GM12892 (cell line): Measurements from ENCODE around the gene SLC15A1.

ENCODE experiments used
- POLR2A ChIP-seq: IDR thresholded peaks from 2 replicates; pipeline ENCODE4 v1.6.1; 2011; ENCODE audit warnings: low read depth, low read length, control low read depth
- POLR2AphosphoS5 ChIP-seq: IDR thresholded peaks from 2 replicates; pipeline ENCODE4 v1.6.1; 2011; ENCODE audit warnings: low read depth, low read length, control low read depth

DNA sequence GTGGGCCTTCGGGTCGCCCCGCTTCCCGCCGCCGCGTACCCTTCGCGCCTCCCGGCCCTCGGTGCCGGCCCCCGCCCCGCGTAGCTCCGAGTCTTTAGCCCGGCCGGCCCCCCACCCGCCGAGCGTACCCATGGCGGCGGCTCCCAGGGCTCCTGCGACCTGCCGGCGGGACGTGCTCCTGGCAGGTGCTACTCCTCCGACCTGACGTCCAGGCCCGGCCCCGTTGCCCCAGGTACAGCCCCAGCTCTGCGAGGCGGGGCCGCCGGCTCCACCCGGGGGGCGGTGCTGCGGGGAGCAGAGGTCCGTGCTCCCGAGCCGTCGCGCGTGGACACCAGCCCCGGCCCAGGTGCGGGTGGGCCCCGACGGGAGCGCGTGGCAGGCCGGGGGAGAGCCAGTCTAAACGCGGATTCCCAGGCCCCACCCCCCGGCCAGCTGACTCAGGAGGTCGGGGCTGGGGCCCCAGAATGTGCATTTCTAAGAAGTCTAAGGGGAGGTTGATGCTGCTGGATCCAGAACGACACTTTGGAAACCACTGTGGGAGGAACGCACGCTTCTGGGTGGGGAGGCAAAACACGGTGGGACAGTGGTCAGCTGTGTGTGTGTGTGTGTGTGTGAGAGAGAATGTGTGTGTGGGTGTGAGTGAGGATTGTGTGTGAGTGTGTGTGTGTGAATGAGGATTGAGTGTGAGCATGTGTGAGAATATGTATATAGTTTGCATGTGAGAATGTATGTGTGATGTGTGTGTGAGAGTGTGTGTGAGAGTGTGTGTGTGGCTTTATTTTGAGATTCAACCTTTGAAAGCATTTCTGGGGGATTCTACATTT lies at the start of gene SLC15A1:
- no peak for TF ChIP-seq POLR2AphosphoS5
- no peak for TF ChIP-seq POLR2A
